GM04504 (cell line): ENCODE data around the gene SLC22A1.

ENCODE experiments used
- DNase-seq: peaks from one replicate; pipeline ENCODE4 v3.0.0-alpha.2; 2012; ENCODE audit warnings: low read depth

SLC22A1 gene

DNA sequence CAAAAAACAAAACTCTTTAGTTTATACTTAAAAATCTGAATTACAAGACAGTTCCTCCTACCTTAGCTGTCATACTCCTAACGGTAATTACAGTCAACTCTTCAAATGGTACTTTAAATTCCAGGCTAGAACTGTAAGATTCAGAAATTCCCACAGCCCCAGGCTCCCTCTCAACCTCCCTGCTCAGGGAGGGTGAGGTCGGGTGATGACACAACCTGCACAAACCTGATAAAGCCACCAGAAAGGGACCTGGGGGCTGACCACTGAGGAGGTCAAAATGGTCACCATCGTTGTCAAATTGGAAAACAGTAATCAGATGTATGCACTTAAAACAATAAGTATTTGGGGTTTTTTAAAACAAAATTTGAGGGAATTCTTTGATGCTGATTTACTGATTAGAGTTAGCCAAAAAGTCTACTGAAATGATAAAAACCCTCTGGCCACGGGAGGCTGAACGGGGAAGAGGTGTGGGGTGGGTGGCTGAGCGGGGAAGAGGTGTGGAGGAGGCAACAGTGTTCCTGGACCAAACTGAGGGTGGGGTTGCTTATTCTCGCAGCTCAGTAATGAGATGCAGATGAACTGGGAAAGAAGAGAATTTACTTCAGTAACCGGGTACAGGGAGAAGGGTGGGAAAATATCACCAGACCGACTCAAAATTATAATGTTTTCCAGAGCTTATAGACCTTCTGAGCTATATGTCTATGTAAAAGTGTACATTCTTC is 52.4 kb downstream of the SLC22A1 start:
- DNase-seq, result no peak

DNA sequence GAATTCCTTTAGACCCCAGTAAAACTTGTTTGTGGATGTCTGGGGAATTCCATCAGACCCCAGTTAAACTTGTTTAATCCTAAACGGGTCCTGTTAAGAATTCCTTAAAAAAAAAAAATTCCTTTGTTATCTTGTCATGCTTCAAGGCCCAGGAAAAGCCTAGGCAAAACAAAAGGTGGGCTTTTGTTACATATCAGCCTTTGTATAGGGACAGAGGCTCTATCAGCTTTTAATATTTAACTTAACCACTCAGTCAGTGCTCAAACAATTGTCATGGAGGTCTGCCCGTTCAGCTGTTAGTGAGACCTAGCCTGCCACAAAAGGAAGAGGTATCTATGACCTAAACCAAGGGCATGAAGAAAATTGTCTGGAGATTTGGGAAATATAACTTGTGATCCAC is 53.1 kb downstream of the SLC22A1 start:
- DNase-seq, result no peak

DNA sequence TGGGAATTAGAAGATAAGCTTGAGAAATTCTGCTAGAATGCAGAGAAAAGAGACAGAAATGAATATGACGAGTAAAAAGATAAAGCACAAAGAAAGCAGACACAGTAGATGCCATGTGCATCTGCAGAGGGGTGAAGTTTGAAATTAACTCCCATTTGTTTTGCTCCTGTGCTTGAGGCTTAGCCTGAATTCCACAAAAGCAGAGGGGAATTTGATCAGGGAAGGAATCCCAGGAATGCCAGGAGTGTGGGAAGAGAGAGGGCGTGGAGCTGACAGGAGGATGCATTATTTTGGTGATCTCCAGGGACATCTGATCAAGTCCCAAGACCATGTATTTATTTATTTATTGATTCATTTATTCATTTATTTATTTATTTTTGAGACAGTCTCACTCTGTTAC is 55.6 kb downstream of the SLC22A1 start:
- DNase-seq, result no peak

GRCh38 chr6:160178271-160178670 is 56.7 kb downstream of the SLC22A1 start:
- DNase-seq, result no peak

- DNase-seq, result no peak
These were observed 59.1 kb downstream of the SLC22A1 start for GRCh38 chr6:160180706-160181105.

DNA sequence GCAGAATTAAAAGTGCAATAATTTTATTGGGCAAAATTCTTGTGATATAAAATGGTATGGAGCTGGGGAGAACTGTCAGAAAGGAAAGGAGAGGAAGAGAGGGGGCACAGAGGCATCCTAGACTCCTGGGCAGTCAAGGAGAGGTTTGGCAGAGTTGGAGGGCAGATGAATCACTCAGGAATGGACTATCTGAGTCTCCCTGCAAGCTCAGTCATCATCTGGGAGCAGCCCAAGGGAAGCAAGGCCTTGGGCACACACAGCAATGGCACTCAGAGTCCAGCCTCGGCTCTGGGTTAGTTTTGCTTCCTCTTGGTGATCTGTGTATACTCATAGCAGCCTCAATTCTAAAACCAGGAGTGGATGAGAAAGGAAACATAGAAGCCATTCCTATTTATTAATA is 67.2 kb downstream of the SLC22A1 start:
- no peak for DNase-seq

GRCh38 chr6:160190081-160190480 is 68.5 kb downstream of the SLC22A1 start:
- DNase-seq, result no peak

- DNase-seq, result no peak
These were observed 69.4 kb downstream of the SLC22A1 start for GRCh38 chr6:160190973-160191372.

- no peak for DNase-seq
These were observed 71.2 kb downstream of the SLC22A1 start for GRCh38 chr6:160192840-160193239.

GRCh38 chr6:160194808-160195207 is 73.2 kb downstream of the SLC22A1 start:
- no peak for DNase-seq

- DNase-seq, result no peak
These were observed 76.0 kb downstream of the SLC22A1 start for GRCh38 chr6:160197662-160198061.

DNA sequence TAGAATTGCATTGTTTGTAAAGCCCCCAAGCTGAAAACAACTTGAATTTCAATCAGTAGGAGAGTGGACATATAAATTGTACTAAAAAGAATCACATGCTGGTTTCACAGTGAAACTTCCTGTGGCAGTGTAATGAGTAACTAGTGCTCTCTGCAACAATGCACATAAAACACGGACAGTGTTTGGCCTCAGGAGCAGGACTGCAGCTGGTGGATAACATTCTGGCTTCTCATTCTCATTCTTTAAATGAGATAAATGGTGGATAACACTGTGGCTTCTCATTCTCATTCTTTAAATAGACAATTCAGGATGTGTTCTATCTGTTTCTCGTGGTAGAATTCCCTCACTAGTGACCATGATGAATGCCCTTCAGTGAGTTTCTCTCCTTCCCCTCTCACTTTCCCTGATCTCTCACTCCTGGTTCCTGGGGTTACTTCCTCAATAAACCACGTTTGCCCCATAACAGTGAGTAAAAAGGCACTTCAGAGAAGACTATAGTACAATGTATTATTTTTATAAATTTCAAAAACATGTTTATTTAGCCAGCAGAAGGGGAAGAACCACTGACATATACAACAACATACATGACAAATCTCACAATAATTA is 77.1 kb downstream of the SLC22A1 start:
- no peak for DNase-seq

DNA sequence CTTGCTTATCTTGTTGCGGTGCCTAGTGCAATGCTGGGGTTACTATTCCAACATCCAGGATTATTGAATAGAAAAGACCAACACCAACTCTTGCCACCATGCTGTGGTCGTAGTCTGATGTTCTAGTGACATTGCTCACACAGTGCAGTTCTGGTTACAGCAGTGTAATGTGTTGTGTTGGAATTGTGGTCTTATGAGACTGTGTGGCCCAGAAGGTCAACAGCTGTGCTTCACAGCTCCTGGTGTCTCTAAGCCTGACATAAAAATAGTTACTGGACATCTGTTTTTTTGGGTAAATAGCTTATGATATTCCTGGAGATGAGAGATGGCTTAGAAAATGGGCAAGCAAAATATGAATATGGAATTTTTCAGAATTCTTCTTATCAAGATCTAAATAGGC is 79.4 kb downstream of the SLC22A1 start:
- no peak for DNase-seq

GRCh38 chr6:160202411-160202810 is 80.8 kb downstream of the SLC22A1 start:
- DNase-seq, result no peak

- no peak for DNase-seq
These were observed 81.5 kb downstream of the SLC22A1 start for GRCh38 chr6:160203076-160203475.

- no peak for DNase-seq
These were observed 81.9 kb downstream of the SLC22A1 start for GRCh38 chr6:160203522-160203921.

DNA sequence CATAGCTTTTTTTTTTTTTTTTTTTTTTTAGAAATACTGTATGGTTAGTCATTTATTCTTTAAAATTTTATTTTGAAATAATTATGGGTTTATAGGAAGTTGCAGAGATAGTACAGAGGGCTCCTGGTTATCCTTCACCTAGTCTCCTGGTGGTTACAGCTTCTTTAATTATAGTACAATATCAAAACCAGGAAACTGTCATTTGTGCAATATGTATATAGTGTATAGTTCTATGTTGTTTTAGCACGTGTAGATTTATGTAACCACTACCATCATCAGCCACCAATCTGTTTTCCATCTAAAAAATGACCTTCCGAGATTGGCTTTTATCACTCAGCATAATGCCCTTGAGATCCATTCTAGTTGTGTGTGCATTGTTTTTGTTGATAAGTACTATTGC is 82.3 kb downstream of the SLC22A1 start:
- no peak for DNase-seq

GRCh38 chr6:160204710-160205109 is 83.1 kb downstream of the SLC22A1 start:
- DNase-seq, result no peak

DNA sequence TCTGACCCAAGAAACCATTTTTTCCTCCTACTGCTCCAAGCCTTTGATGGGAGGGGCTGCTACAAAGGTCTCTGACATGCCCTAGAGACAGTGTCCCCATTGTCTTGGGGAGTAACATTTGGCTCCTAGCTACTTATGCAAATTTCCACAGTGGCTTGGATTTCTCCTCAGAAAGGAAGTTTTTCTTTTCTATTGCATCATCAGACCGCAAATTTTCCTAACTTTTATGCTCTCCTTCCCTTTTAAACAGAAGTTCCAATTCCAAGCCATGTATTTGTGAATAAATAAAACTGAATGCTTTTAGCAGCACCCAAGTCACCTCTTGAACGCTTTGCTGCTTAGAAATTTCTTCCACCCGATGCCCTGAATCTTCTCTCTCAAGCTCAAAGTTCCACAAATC is 86.0 kb downstream of the SLC22A1 start:
- no peak for DNase-seq
